OCI-LY7 (cell line): Measurements from ENCODE around the gene HS3ST4. TPM values are rescaled to one million over a fixed set of nuclear protein-coding genes. Genes with fewer than 3 reads are reported as not detected.

Experiments
- BruUV-seq: library from RNA; stranded (reverse); fragments of 400-500 nt; replicated peaks from 2 replicates; lab custom pipeline; 2021; lab: Mats Ljungman, UMichigan
- CTCF ChIA-PET: fragments of 300-600 bp; sonication (Branson Sonifier 250); formaldehyde crosslinking; loops from one replicate; lab custom pipeline; 2022; ENCODE audit warnings: antibody characterized with exemption; ENCODE audit not compliant: unreplicated experiment; lab: Charles Lee
- POLR2A ChIA-PET: fragments of 300-600 bp; sonication (Branson Sonifier 250); formaldehyde crosslinking; loops from one replicate; lab custom pipeline; 2022; ENCODE audit warnings: antibody characterized with exemption; lab: Charles Lee
- DNase-seq: peaks from one replicate; pipeline ENCODE4 v3.0.0-alpha.2; 2015; ENCODE audit warnings: low spot score
- H2AFZ ChIP-seq: fragments of 200-600 bp; sonication (generic), shearing (Covaris generic); 2 replicates; pipeline ENCODE4 v1.6.1; 2014; ENCODE audit warnings: mild to moderate bottlenecking, antibody characterized with exemption, low read length, moderate library complexity
- H3K27ac ChIP-seq: fragments of 200-600 bp; sonication (generic); 2 replicates; pipeline ENCODE4 v1.5.1; 2014; ENCODE audit warnings: mixed run types, low read depth, mild to moderate bottlenecking, moderate library complexity, low read length, inconsistent platforms; ENCODE audit not compliant: poor library complexity, severe bottlenecking
- H3K36me3 ChIP-seq: fragments of 200-600 bp; sonication (generic); 2 replicates; pipeline ENCODE4 v1.6.1; 2014; ENCODE audit warnings: mild to moderate bottlenecking, antibody characterized with exemption, low read length, moderate library complexity, mixed read lengths; ENCODE audit not compliant: insufficient read depth
- H3K4me1 ChIP-seq: fragments of 200-600 bp; sonication (generic); 2 replicates; pipeline ENCODE4 v1.5.1; 2014; ENCODE audit warnings: mild to moderate bottlenecking, low read length; ENCODE audit not compliant: insufficient read depth, poor library complexity, severe bottlenecking
- H3K4me2 ChIP-seq: fragments of 200-600 bp; sonication (generic); 2 replicates; pipeline ENCODE4 v1.6.1; 2014; ENCODE audit warnings: mild to moderate bottlenecking, low read length
- H3K4me3 ChIP-seq: fragments of 200-600 bp; sonication (generic); 2 replicates; pipeline ENCODE4 v1.5.1; 2014; ENCODE audit warnings: mild to moderate bottlenecking, low read depth, low read length; ENCODE audit not compliant: poor library complexity, severe bottlenecking
- H3K79me2 ChIP-seq: fragments of 200-600 bp; sonication (generic); 2 replicates; pipeline ENCODE4 v1.6.1; 2016; ENCODE audit warnings: low read depth, mild to moderate bottlenecking, low read length, moderate library complexity, mixed read lengths; ENCODE audit not compliant: insufficient read depth
- H3K9me2 ChIP-seq: fragments of 200-600 bp; sonication (generic); 2 replicates; pipeline ENCODE4 v1.6.1; 2016; ENCODE audit warnings: mild to moderate bottlenecking, low read length, mixed read lengths; ENCODE audit not compliant: insufficient read depth
- H3K9me3 ChIP-seq: fragments of 200-600 bp; sonication (generic); 2 replicates; pipeline ENCODE4 v1.6.1; 2014; ENCODE audit warnings: mild to moderate bottlenecking, mixed run types, low read length, mixed read lengths
- H4K20me1 ChIP-seq: fragments of 200-600 bp; sonication (generic); 2 replicates; pipeline ENCODE4 v1.6.1; 2014; ENCODE audit warnings: mild to moderate bottlenecking, antibody characterized with exemption, low read length, moderate library complexity, mixed read lengths; ENCODE audit not compliant: insufficient read depth
- EZH2phosphoT487 ChIP-seq: fragments of 200-600 bp; sonication (generic); IDR thresholded peaks from 2 replicates; pipeline ENCODE4 v1.6.1; 2018; ENCODE audit warnings: low read depth, borderline replicate concordance, mild to moderate bottlenecking, mixed run types, antibody characterized with exemption, low read length, moderate library complexity, mixed read lengths
- intact Hi-C: fragments of 100-400 bp; cut with micrococcal nuclease; formaldehyde crosslinking; loops from one replicate; pipeline ENCODE4 v1.10.0; 2022; ENCODE audit not compliant: unreplicated experiment
- total RNA-seq, 2 experiments: library from RNA; depleted of rRNA in 1 of 2; stranded (reverse); fragments of >200 nt in 1 of 2; shearing (Covaris generic) in 1 of 2; gene quantifications; 2 replicates each; pipeline ENCODE4 v1.2.3, GENCODE V29; 2014 to 2022
- TF ChIP-seq, protein P1 (sequence below): fragments of 200-600 bp; sonication (generic); conservative IDR thresholded peaks from 2 replicates; pipeline ENCODE4 v1.5.1; 2014; ENCODE audit warnings: mild to moderate bottlenecking, antibody characterized with exemption, low read length, moderate library complexity, mixed read lengths

The HS3ST4 gene
- total RNA-seq, 2 experiments from 2014 or later = not detected

DNA sequence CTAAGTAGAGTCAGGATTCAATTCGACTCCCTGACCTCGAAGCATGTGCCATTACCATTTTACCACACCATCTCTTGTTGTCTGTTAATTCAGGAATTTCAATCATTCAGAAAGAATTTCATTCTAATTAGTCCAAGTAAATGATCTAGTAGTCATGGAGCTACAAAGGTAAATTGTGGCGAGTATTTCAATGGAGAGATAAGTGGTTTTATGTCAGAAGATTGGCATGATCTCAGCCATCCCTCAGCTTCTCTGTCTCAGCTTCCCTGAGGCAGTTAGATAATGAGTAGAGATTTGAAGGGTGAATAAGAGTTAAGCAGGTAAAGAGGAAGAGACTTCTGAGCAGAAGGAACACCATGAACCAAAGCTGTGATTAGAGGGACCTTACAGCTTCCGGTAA, 93.6 kb downstream of the HS3ST4 start:
- no peak overlapping the region for H3K4me3 ChIP-seq
- DNase-seq = no peak
- ChIA-PET CTCF (interaction anchor here (0.5 kb wide), 1 partner anchor 560 kb away, joined by 3 read pairs; no protein-coding TSS in a partner anchor), POLR2A (no interaction called here)
- H3K4me2 ChIP-seq = no peak overlapping the region
- no peaks in the 10 kb centered on the region for H4K20me1 ChIP-seq
- BruUV-seq = no TSS peak
- TF ChIP-seq, protein P1, sequence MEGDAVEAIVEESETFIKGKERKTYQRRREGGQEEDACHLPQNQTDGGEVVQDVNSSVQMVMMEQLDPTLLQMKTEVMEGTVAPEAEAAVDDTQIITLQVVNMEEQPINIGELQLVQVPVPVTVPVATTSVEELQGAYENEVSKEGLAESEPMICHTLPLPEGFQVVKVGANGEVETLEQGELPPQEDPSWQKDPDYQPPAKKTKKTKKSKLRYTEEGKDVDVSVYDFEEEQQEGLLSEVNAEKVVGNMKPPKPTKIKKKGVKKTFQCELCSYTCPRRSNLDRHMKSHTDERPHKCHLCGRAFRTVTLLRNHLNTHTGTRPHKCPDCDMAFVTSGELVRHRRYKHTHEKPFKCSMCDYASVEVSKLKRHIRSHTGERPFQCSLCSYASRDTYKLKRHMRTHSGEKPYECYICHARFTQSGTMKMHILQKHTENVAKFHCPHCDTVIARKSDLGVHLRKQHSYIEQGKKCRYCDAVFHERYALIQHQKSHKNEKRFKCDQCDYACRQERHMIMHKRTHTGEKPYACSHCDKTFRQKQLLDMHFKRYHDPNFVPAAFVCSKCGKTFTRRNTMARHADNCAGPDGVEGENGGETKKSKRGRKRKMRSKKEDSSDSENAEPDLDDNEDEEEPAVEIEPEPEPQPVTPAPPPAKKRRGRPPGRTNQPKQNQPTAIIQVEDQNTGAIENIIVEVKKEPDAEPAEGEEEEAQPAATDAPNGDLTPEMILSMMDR = no peak
- TF ChIP-seq EZH2phosphoT487 = no peak
- no peak overlapping the region for H2AFZ ChIP-seq
- no peak overlapping the region for H3K27ac ChIP-seq
- no peaks in the 10 kb centered on the region for H3K79me2 ChIP-seq
- H3K4me1 ChIP-seq = no peaks in the 10 kb centered on the region
- no peaks in the 10 kb centered on the region for H3K9me2 ChIP-seq
- H3K36me3 ChIP-seq = no peaks in the 10 kb centered on the region
- no peaks in the 10 kb centered on the region for H3K9me3 ChIP-seq
- intact Hi-C loops = no loop called here

GRCh38 chr16:25786748-25787147, 95.0 kb downstream of the HS3ST4 start:
- H3K4me3 ChIP-seq = no peak overlapping the region
- H3K79me2 ChIP-seq = no peaks in the 10 kb centered on the region
- H2AFZ ChIP-seq = no peak overlapping the region
- H3K9me2 ChIP-seq = no peaks in the 10 kb centered on the region
- DNase-seq = no peak
- no TSS peak for BruUV-seq
- no peaks in the 10 kb centered on the region for H3K4me1 ChIP-seq
- TF ChIP-seq, protein P1 = no peak
- TF ChIP-seq EZH2phosphoT487 = no peak
- H3K36me3 ChIP-seq = no peaks in the 10 kb centered on the region
- intact Hi-C loops = no loop called here
- no peak overlapping the region for H3K27ac ChIP-seq
- H3K9me3 ChIP-seq = no peaks in the 10 kb centered on the region
- POLR2A ChIA-PET = no interaction called here
- no peaks in the 10 kb centered on the region for H4K20me1 ChIP-seq
- no peak overlapping the region for H3K4me2 ChIP-seq
- CTCF ChIA-PET = no interaction called here

GRCh38 chr16:25788637-25789036, 96.9 kb downstream of the HS3ST4 start:
- Histone ChIP-seq H3K9me3 (no peaks in the 10 kb centered on the region), H3K4me2 (no peak overlapping the region), H3K4me3 (no peak overlapping the region), H3K4me1 (no peaks in the 10 kb centered on the region), H3K36me3 (no peaks in the 10 kb centered on the region), H3K9me2 (no peaks in the 10 kb centered on the region), H3K79me2 (no peaks in the 10 kb centered on the region), H3K27ac (no peak overlapping the region), H2AFZ (no peak overlapping the region), H4K20me1 (no peaks in the 10 kb centered on the region)
- intact Hi-C loops = no loop called here
- TF ChIP-seq, protein P1 = no peak
- TF ChIP-seq EZH2phosphoT487 = no peak
- BruUV-seq = no TSS peak
- no peak for DNase-seq
- ChIA-PET POLR2A (no interaction called here), CTCF (no interaction called here)
